ENCODE measurements around the gene LRRC25. TPM values are rescaled to one million over a fixed set of nuclear protein-coding genes. Genes with fewer than 3 reads are reported as not detected.

LRRC25 gene
- polyA plus RNA-seq, 2 donors = 0.55 to 0.66 TPM

- Histone ChIP-seq H3K9me3 (ENCODE audit: control insufficient read depth in 2 of 2, insufficient read depth in 1 of 2, low read depth in 1 of 2, low read length in 1 of 2) (no peaks in the 10 kb centered on the region), H3K27ac (ENCODE audit: low read depth in 2 of 2, low read length in 1 of 2) (peak within 1 kb of the TSS; percentile 80 to 88), H3K4me1 (ENCODE audit: control insufficient read depth in 2 of 2, insufficient read depth in 2 of 2, low read length in 1 of 2) (peaks cover 5 to 46% of the 10 kb centered on the region in 2 donors), H3K27me3 (ENCODE audit: control insufficient read depth in 1 of 2, insufficient read depth in 2 of 2, low read length in 2 of 2) (no peaks in the 10 kb centered on the region), H3K4me3 (ENCODE audit: low read depth in 1 of 2, low read length in 2 of 2) (peak within 1 kb of the TSS; percentile 57 to 68), H3K36me3 (ENCODE audit: control insufficient read depth in 2 of 2, insufficient read depth in 2 of 2, low read length in 1 of 2) (no peaks in the 10 kb centered on the region)
- 1% methylated on average over 52 to 80 of the region's 80 CpGs for WGBS, 2 donors
These were observed 21.8 kb upstream of the LRRC25 start, which contains the start of gene SSBP4 for GRCh38 chr19:18419195-18419698. TSS of gene SSBP4 (plus strand) at chr19:18419398. CDS start at chr19:18419649, 251 bp downstream.

GRCh38 chr19:18418483-18419194 is 21.2 kb upstream of the LRRC25 start:
- Histone ChIP-seq H3K4me1 (ENCODE audit: control insufficient read depth in 2 of 2, insufficient read depth in 2 of 2, low read length in 1 of 2) (peaks cover 5 to 44% of the 10 kb centered on the region in 2 donors), H3K4me3 (ENCODE audit: low read depth in 1 of 2, low read length in 2 of 2) (peak overlapping the region; percentile 57 to 68)

DNA sequence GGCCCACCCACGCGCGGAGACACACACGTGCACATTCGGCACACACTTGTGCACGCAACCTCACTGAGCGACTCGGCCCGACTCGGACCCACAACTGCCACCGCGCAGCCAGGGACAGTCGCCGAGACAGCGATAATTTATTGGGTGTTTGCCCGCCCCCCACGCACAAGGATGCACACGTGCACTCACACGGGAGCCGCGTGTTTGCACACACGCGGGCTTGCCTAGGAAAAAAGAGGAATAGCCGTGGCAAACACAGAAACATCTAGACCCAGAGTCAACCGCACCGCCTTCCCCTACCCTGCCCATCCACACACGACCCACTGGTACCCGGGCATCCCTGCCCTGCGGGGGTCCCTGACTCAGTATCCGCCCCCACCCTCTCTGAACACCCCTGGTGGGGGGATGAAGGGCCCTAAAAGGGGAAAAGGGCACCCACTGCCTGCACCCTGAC is 20.6 kb upstream of the LRRC25 start:
- 8 to 9% methylated on average over 30 of the region's 30 CpGs for WGBS, 2 donors
- H3K4me1 ChIP-seq (ENCODE audit: control insufficient read depth in 2 of 2, insufficient read depth in 2 of 2, low read length in 1 of 2) = peaks cover 5 to 42% of the 10 kb centered on the region in 2 donors

More at GRCh38 chr19:18418483-18419194, 21.2 kb upstream of the LRRC25 start:
- Histone ChIP-seq H3K9me3 (ENCODE audit: control insufficient read depth in 2 of 2, insufficient read depth in 1 of 2, low read depth in 1 of 2, low read length in 1 of 2) (no peaks in the 10 kb centered on the region), H3K27ac (ENCODE audit: low read depth in 2 of 2, low read length in 1 of 2) (peak overlapping the region; percentile 80 to 88), H3K36me3 (ENCODE audit: control insufficient read depth in 2 of 2, insufficient read depth in 2 of 2, low read length in 1 of 2) (no peaks in the 10 kb centered on the region), H3K27me3 (ENCODE audit: control insufficient read depth in 1 of 2, insufficient read depth in 2 of 2, low read length in 2 of 2) (no peaks in the 10 kb centered on the region)
- WGBS, 2 donors = 12% methylated on average over 39 of the region's 39 CpGs

GRCh38 chr19:18417250-18418028 is 20.0 kb upstream of the LRRC25 start:
- peak overlapping the region; percentile 14 to 18 for H3K4me3 ChIP-seq (ENCODE audit: low read depth in 1 of 2, low read length in 2 of 2)
- peaks cover 5 to 39% of the 10 kb centered on the region in 2 donors for H3K4me1 ChIP-seq (ENCODE audit: control insufficient read depth in 2 of 2, insufficient read depth in 2 of 2, low read length in 1 of 2)
- no peaks in the 10 kb centered on the region for H3K27me3 ChIP-seq (ENCODE audit: control insufficient read depth in 1 of 2, insufficient read depth in 2 of 2, low read length in 2 of 2)
- peak overlapping the region; percentile 80 to 88 for H3K27ac ChIP-seq (ENCODE audit: low read depth in 2 of 2, low read length in 1 of 2)
- WGBS, 2 donors = 0 to 1% methylated on average over 33 to 53 of the region's 53 CpGs
- H3K9me3 ChIP-seq (ENCODE audit: control insufficient read depth in 2 of 2, insufficient read depth in 1 of 2, low read depth in 1 of 2, low read length in 1 of 2) = no peaks in the 10 kb centered on the region
- no peaks in the 10 kb centered on the region for H3K36me3 ChIP-seq (ENCODE audit: control insufficient read depth in 2 of 2, insufficient read depth in 2 of 2, low read length in 1 of 2)

More for the DNA sequence above, 20.6 kb upstream of the LRRC25 start:
- H3K36me3 ChIP-seq (ENCODE audit: control insufficient read depth in 2 of 2, insufficient read depth in 2 of 2, low read length in 1 of 2) = no peaks in the 10 kb centered on the region
- H3K9me3 ChIP-seq (ENCODE audit: control insufficient read depth in 2 of 2, insufficient read depth in 1 of 2, low read depth in 1 of 2, low read length in 1 of 2) = no peaks in the 10 kb centered on the region
- no peak overlapping the region for H3K4me3 ChIP-seq (ENCODE audit: low read depth in 1 of 2, low read length in 2 of 2)
- H3K27me3 ChIP-seq (ENCODE audit: control insufficient read depth in 1 of 2, insufficient read depth in 2 of 2, low read length in 2 of 2) = no peaks in the 10 kb centered on the region
- H3K27ac ChIP-seq (ENCODE audit: low read depth in 2 of 2, low read length in 1 of 2) = peak overlapping the region; percentile 80 to 88

DNA sequence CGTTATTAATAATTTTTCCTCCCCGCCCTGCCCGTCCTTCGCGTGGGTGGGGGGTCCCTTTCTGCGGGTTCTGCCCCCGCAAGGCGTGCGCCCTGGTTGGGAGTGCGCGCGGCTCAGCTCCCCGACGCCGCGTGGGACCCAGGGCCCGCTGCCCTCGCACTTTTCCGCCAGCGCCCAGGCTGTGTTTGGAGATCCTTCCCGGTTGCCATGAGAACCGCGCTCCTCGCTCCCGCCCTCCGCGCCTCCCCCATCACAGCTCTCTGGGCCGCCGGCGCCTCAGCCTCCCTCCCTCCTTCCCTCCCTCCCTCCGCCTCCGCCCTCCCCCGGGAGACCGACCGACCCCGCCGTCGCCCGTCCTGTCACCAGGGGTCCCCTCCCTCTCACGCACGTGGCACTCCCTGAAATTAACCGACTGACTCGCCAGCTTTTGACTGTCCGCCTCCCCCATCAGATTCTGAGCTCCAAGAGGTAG is 19.4 kb upstream of the LRRC25 start:
- H3K4me1 ChIP-seq (ENCODE audit: control insufficient read depth in 2 of 2, insufficient read depth in 2 of 2, low read length in 1 of 2) = peaks cover 5 to 39% of the 10 kb centered on the region in 2 donors
- H3K4me3 ChIP-seq (ENCODE audit: low read depth in 1 of 2, low read length in 2 of 2) = peak overlapping the region; percentile 14 to 18
- H3K27me3 ChIP-seq (ENCODE audit: control insufficient read depth in 1 of 2, insufficient read depth in 2 of 2, low read length in 2 of 2) = no peaks in the 10 kb centered on the region
- no peaks in the 10 kb centered on the region for H3K9me3 ChIP-seq (ENCODE audit: control insufficient read depth in 2 of 2, insufficient read depth in 1 of 2, low read depth in 1 of 2, low read length in 1 of 2)
- peak overlapping the region; percentile 84 to 88 for H3K27ac ChIP-seq (ENCODE audit: low read depth in 2 of 2, low read length in 1 of 2)
- 1 to 2% methylated on average over 42 to 44 of the region's 44 CpGs for WGBS, 2 donors
- H3K36me3 ChIP-seq (ENCODE audit: control insufficient read depth in 2 of 2, insufficient read depth in 2 of 2, low read length in 1 of 2) = no peaks in the 10 kb centered on the region

DNA sequence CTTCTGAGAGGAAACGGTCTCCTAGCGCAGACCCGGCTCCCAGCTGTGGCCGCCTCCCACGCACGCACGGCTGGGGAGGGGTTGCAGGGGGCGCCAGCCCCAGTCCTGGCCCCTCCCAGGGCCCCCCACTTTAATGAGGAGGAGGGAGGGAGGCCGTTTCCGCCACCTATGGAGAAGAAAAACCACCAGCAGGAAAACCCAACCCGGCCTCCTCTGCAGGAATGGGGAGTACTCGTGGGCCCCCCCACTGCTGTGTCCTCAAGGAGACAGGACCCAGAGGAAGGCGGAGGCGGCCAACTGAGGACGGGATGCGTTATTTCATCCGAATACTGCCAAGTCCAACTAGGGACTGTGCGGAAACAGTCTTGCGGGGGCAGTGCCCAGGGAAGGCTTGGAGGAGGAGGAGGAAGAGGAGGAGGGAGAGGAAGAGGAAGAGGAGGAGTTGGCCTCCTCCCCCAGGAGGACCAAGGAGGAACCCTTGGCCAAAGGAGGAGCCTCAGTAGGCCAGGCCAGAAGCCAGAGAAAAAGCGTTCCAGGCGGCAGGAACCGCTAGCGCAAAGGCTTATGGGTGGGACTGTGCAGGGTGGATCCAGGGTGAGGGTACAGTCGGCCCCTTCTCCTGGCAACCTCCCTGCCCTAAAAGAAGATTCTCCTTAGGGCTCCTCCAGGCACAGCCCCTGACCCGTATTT is 17.9 kb upstream of the LRRC25 start:
- WGBS, 2 donors = 30 to 33% methylated on average over 25 of the region's 25 CpGs
- Histone ChIP-seq H3K27me3 (ENCODE audit: control insufficient read depth in 1 of 2, insufficient read depth in 2 of 2, low read length in 2 of 2) (no peaks in the 10 kb centered on the region), H3K9me3 (ENCODE audit: control insufficient read depth in 2 of 2, insufficient read depth in 1 of 2, low read depth in 1 of 2, low read length in 1 of 2) (no peaks in the 10 kb centered on the region), H3K27ac (ENCODE audit: low read depth in 2 of 2, low read length in 1 of 2) (peak overlapping the region; percentile 84 to 88), H3K4me1 (ENCODE audit: control insufficient read depth in 2 of 2, insufficient read depth in 2 of 2, low read length in 1 of 2) (peaks cover 5 to 30% of the 10 kb centered on the region in 2 donors), H3K36me3 (ENCODE audit: control insufficient read depth in 2 of 2, insufficient read depth in 2 of 2, low read length in 1 of 2) (no peaks in the 10 kb centered on the region), H3K4me3 (ENCODE audit: low read depth in 1 of 2, low read length in 2 of 2) (no peak overlapping the region)

DNA sequence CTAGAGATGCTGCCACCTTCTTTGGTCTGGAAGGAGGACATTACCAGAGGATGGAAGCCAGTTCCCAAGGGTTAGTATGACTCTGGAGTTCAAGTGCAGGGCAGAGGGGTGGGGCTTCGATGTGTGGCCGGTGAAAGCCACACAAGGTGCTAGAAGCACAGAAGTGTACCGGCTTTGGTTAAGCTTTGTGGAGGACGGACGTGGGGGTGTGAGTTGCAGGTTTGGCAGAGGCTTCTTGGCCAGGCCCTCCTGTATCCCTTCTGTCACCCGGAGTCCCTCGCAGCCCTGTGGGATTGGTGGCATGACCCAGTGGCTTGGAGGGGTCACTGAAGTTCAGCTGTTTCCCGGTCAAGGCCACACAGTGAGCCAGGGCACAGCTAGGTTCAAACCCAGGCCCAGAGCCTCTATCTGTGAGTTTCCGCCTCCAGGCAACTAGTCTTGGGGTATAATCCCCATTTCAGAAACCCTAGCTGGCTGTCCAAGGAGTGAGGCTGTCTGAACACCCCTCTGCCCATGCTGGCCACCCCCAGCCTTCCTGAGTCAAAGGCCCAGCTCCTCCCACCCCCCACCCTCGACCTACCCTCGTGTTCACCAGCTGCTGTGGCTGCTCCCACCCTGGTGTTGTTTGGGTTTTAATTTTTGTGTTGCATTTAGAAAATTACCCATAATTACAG is 17.2 kb upstream of the LRRC25 start:
- 25 to 34% methylated on average over 11 of the region's 11 CpGs for WGBS, 2 donors
- peaks cover 5 to 25% of the 10 kb centered on the region in 2 donors for H3K4me1 ChIP-seq (ENCODE audit: control insufficient read depth in 2 of 2, insufficient read depth in 2 of 2, low read length in 1 of 2)
- H3K36me3 ChIP-seq (ENCODE audit: control insufficient read depth in 2 of 2, insufficient read depth in 2 of 2, low read length in 1 of 2) = no peaks in the 10 kb centered on the region
- H3K27me3 ChIP-seq (ENCODE audit: control insufficient read depth in 1 of 2, insufficient read depth in 2 of 2, low read length in 2 of 2) = no peaks in the 10 kb centered on the region
- no peak overlapping the region for H3K4me3 ChIP-seq (ENCODE audit: low read depth in 1 of 2, low read length in 2 of 2)
- H3K9me3 ChIP-seq (ENCODE audit: control insufficient read depth in 2 of 2, insufficient read depth in 1 of 2, low read depth in 1 of 2, low read length in 1 of 2) = no peaks in the 10 kb centered on the region
- peak overlapping the region; percentile 84 to 88 for H3K27ac ChIP-seq (ENCODE audit: low read depth in 2 of 2, low read length in 1 of 2)

DNA sequence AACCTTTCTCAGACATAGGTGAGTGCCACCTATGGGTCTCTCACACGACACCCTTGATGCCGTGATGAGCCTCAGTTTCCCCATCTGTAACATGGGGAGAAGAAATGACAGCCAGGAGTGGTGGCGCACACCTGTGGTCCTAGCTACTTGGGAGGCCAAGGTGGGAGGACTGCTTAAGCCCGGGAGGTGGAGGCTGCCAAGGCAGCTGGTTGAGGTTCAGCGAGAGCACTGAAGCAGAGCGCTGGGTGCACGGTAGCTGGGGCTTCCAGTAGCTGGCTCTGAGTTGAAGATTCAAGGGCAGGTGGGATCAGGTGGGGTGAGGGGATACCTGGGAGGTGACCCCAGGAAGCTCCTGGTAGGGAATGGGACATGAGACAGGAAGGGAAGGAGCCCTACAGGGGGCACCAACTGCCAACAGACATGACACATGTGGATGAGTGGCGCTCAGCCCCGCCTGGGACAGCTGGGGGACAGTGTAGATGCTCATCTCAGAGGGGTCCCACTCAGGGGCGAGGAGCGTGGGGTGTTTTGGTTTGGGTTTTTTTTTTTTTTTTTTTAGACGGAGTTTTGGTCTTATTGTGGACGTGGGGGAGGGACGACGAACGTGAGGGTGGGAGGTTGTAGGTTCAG is 15.3 kb upstream of the LRRC25 start:
- WGBS, 2 donors = 76 to 77% methylated on average over 16 of the region's 16 CpGs
- Histone ChIP-seq H3K27me3 (ENCODE audit: control insufficient read depth in 1 of 2, insufficient read depth in 2 of 2, low read length in 2 of 2) (no peaks in the 10 kb centered on the region), H3K4me1 (ENCODE audit: control insufficient read depth in 2 of 2, insufficient read depth in 2 of 2, low read length in 1 of 2) (peaks cover 5 to 11% of the 10 kb centered on the region in 2 donors), H3K36me3 (ENCODE audit: control insufficient read depth in 2 of 2, insufficient read depth in 2 of 2, low read length in 1 of 2) (no peaks in the 10 kb centered on the region), H3K9me3 (ENCODE audit: control insufficient read depth in 2 of 2, insufficient read depth in 1 of 2, low read depth in 1 of 2, low read length in 1 of 2) (no peaks in the 10 kb centered on the region), H3K4me3 (ENCODE audit: low read depth in 1 of 2, low read length in 2 of 2) (no peak overlapping the region), H3K27ac (ENCODE audit: low read depth in 2 of 2, low read length in 1 of 2) (no peak overlapping the region)
